Suprapubic skin (tissue), 4 donors: ENCODE results near the gene ARSB. TPM values are rescaled to one million over a fixed set of nuclear protein-coding genes. Genes with fewer than 3 reads are reported as not detected.

Source experiments
- DNase-seq, 2 donors: peaks; one replicate each; pipeline ENCODE4 v3.0.0-alpha.2; 2019; ENCODE audit warnings: low spot score in 2 of 2
- H3K27ac ChIP-seq: fragments of 200-600 bp; sonication (generic); one replicate; pipeline ENCODE4 v1.5.1; 2019
- H3K27me3 ChIP-seq: fragments of 200-600 bp; sonication (generic); one replicate; pipeline ENCODE4 v1.5.1; 2019
- H3K36me3 ChIP-seq: fragments of 200-600 bp; sonication (generic); one replicate; pipeline ENCODE4 v1.5.1; 2019
- H3K4me1 ChIP-seq: fragments of 200-600 bp; sonication (generic); one replicate; pipeline ENCODE4 v1.5.1; 2019
- H3K4me3 ChIP-seq: fragments of 200-600 bp; sonication (generic); one replicate; pipeline ENCODE4 v1.5.1; 2019; ENCODE audit warnings: mild to moderate bottlenecking
- H3K9me3 ChIP-seq: fragments of 200-600 bp; sonication (generic); one replicate; pipeline ENCODE4 v1.5.1; 2019
- EP300 ChIP-seq: sonication (generic); formaldehyde crosslinking; IDR thresholded peaks from one replicate; pipeline ENCODE4 v1.6.1; 2017; ENCODE audit warnings: antibody characterized with exemption
- POLR2A ChIP-seq, 2 donors: fragments of 450-650 bp; IDR thresholded peaks; one replicate each; pipeline ENCODE4 v1.6.1; 2017; ENCODE audit warnings: antibody characterized with exemption in 2 of 2, mild to moderate bottlenecking in 2 of 2, moderate library complexity in 2 of 2
- POLR2AphosphoS5 ChIP-seq, 3 donors: sonication (generic); formaldehyde crosslinking; IDR thresholded peaks; one replicate each; pipeline ENCODE4 v1.6.1; 2017; ENCODE audit warnings: antibody characterized with exemption in 3 of 3
- WGBS: methylation state at CpG from one replicate; pipeline ENCODE4 v1.1.5; 2018; 5-methylcytosine and 5-hydroxymethylcytosine counted together
- total RNA-seq, 4 donors: library from RNA; depleted of rRNA; stranded (reverse); fragments of >200 nt; gene quantifications; one replicate each; pipeline ENCODE4 v1.1.0, GENCODE V29; 2016
- TF ChIP-seq, protein P1 (sequence below), 2 donors: fragments of 200-600 bp in 1 of 2; fragments of 450-650 bp in 1 of 2; sonication (generic) in 1 of 2; IDR thresholded peaks; one replicate each; pipeline ENCODE4 v1.5.1; 2016 to 2019; ENCODE audit warnings: antibody characterized with exemption in 2 of 2, mild to moderate bottlenecking in 1 of 2, moderate library complexity in 1 of 2

The ARSB gene
- total RNA-seq, 4 donors from 2014 or later: 3.1 to 5.1 (median 3.4) TPM

DNA sequence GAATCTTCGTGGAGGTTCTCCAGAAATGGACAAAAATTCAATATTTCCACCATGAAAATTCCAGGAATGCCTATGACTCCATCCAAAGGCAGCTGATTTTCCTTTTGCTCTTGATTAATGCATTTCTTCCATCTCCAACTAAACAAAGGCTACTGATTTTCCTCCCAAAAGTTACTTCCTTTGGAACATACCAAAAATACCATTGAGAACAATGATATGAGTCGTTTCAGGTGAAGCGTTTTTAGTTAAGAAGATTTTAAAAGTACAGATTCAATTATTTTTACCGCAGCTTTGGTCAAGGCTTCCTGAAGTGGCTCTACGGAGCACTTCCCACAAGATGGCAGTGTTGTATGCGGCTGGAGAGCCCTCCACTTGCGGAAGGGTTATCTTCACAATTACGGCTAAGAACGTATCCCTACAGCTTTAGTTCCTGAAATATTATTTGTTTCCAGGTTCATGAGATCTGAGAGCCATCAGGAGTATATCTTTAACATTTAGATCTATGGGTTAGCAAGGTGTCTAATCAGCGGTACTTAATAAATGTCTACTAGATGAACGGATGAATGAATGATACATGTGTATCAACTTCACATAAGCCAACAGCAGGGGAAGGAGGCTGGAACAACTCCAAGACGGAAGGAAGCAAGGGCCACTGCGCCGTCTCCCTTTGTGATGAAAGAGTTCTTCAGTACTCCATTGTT lies 35.9 kb upstream of the ARSB start:
- Histone ChIP-seq H3K36me3 (no peaks in the 10 kb centered on the region), H3K27me3 (no peaks in the 10 kb centered on the region), H3K9me3 (no peaks in the 10 kb centered on the region), H3K27ac (no peak overlapping the region), H3K4me3 (no peak overlapping the region), H3K4me1 (peaks cover 9% of the 10 kb centered on the region)
- TF ChIP-seq POLR2A (IDR thresholded peaks at IDR 0.05): no peak
- TF ChIP-seq, protein P1, sequence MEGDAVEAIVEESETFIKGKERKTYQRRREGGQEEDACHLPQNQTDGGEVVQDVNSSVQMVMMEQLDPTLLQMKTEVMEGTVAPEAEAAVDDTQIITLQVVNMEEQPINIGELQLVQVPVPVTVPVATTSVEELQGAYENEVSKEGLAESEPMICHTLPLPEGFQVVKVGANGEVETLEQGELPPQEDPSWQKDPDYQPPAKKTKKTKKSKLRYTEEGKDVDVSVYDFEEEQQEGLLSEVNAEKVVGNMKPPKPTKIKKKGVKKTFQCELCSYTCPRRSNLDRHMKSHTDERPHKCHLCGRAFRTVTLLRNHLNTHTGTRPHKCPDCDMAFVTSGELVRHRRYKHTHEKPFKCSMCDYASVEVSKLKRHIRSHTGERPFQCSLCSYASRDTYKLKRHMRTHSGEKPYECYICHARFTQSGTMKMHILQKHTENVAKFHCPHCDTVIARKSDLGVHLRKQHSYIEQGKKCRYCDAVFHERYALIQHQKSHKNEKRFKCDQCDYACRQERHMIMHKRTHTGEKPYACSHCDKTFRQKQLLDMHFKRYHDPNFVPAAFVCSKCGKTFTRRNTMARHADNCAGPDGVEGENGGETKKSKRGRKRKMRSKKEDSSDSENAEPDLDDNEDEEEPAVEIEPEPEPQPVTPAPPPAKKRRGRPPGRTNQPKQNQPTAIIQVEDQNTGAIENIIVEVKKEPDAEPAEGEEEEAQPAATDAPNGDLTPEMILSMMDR (IDR thresholded peaks at IDR 0.05): peak; percentile 40 to 68
- 27% methylated on average over 14 of the region's 14 CpGs for WGBS
- no peak for DNase-seq

DNA sequence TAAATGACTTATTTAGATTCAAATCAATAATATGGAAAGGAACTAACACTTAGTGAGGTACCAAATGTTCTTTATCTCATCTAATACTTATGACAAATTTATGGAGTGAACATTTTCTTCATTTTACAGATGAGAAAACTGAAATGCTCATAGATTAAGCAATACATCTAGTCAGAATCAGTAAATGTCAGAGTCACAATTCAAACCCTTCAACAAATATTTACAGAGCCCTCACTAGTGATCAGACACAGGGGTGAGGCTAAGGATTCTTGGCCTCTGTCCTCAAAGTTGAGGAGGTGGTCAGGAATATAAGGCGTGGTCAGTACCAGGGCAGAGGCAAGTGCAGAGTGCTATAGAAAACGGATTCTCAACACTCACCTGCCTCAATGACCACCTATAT lies 29.5 kb upstream of the ARSB start:
- peaks cover 3% of the 10 kb centered on the region for H3K9me3 ChIP-seq
- no peak overlapping the region for H3K4me3 ChIP-seq
- no peak for DNase-seq
- no peak overlapping the region for H3K27ac ChIP-seq
- 81% methylated on average over 2 of the region's 2 CpGs for WGBS
- H3K36me3 ChIP-seq: no peaks in the 10 kb centered on the region
- TF ChIP-seq POLR2AphosphoS5 (IDR thresholded peaks at IDR 0.05): no peak
- TF ChIP-seq POLR2A (IDR thresholded peaks at IDR 0.05): no peak
- TF ChIP-seq, protein P1 (IDR thresholded peaks at IDR 0.05): no peak
- TF ChIP-seq EP300: no peak
- H3K27me3 ChIP-seq: no peaks in the 10 kb centered on the region
- no peaks in the 10 kb centered on the region for H3K4me1 ChIP-seq

DNA sequence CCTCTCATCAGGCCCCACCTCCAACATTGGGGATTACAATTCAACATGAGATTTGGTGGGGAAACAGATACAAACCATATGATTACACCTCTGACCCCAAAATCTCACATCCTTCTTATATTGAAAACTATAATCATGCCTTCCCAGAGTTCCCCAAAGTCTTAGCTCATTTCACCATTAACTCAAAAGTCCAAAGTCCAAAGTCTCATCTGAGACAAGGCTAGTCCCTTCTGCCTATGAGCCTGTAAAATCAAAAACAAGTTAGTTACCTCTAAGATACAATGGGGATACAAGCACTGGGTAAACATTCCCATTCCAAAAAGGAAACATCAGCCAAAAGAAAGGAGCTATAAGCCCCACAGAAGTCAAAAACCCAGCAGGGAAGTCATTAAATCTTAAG lies 26.8 kb upstream of the ARSB start:
- no peak for TF ChIP-seq POLR2AphosphoS5 (IDR thresholded peaks at IDR 0.05)
- DNase-seq: no peak
- Histone ChIP-seq H3K36me3 (no peaks in the 10 kb centered on the region), H3K4me3 (no peak overlapping the region), H3K27ac (no peak overlapping the region), H3K4me1 (no peaks in the 10 kb centered on the region), H3K9me3 (peaks cover 3% of the 10 kb centered on the region), H3K27me3 (no peaks in the 10 kb centered on the region)

DNA sequence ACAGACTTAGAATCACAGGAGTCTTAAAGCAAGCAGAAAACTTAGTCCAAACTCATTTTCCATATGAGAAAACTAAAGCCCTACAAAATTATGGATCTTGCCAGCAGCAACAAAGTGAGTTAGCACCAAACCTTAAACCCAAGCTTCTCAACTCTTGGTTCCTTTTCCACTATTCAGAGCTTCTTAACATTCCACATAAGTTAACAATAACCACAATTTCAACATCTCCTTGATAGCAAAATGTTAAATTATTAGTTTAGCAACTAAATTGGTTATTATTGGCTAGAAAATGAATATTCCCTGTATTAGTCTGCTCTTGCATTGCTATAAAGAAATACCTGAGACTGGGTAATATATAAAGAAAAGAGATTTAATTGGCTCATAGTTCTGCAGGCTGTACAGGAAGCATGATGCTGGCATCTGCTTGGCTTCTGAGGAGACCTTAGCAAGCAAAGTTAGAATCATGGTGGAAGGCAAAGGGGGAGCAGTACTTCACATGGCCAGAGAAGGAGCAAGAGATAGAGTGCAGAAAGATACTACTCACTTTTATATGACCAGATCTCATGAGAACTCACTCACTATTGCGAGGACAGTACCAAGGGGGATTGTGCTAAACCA lies 26.2 kb upstream of the ARSB start:
- Histone ChIP-seq H3K36me3 (no peaks in the 10 kb centered on the region), H3K27me3 (no peaks in the 10 kb centered on the region), H3K4me3 (no peak overlapping the region), H3K27ac (no peak overlapping the region), H3K9me3 (peaks cover 3% of the 10 kb centered on the region), H3K4me1 (no peaks in the 10 kb centered on the region)
- TF ChIP-seq POLR2AphosphoS5 (IDR thresholded peaks at IDR 0.05) (no peak), POLR2A (IDR thresholded peaks at IDR 0.05) (no peak)
- DNase-seq: no peak
- 94% methylated on average over 1 of the region's 1 CpG for WGBS

DNA sequence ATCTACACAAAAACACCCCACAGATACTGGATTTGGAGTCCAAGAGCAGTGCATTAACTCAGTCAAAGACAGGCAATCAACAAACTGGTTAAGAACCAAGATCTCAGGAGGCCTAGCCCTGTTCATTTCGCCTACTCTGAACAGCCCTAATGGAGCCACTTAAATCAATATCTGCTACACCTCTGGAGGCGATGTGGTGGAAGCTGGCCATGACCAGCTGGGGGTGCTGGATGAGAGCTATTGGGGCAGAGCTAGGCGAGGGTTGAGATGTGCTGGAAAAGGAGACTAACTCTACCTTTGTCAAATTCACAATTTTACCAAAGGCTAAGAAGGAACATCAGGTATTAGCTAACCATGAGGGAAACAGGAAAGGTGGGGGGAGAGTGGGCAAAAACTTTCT lies 23.3 kb upstream of the ARSB start:
- Histone ChIP-seq H3K36me3 (no peaks in the 10 kb centered on the region), H3K27me3 (no peaks in the 10 kb centered on the region), H3K27ac (no peak overlapping the region), H3K9me3 (peaks cover under 1% of the 10 kb centered on the region), H3K4me3 (no peak overlapping the region), H3K4me1 (no peaks in the 10 kb centered on the region)
- DNase-seq: no peak
- no peak for TF ChIP-seq POLR2A (IDR thresholded peaks at IDR 0.05)
- no peak for TF ChIP-seq POLR2AphosphoS5 (IDR thresholded peaks at IDR 0.05)
- TF ChIP-seq, protein P1 (IDR thresholded peaks at IDR 0.05): no peak
- TF ChIP-seq EP300: no peak
- WGBS: 65% methylated on average over 3 of the region's 3 CpGs

DNA sequence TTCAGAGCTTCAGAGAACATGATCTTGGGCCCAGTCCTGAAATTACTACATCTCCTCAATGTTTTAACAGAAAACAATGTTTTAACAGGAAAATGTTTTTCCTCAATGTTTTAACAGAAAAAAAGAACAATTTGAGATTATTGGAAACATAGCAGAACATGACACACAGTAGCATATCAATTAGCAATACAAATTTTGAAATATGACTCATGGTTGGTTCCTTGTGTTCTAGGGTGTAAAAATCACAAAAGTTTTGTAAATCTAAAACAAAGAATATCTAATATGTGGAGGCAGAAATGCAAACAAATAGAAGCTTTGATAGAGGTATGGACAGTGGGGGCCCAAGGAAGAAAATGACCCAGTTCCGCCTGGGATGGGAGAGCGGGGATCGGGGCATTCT lies 22.8 kb upstream of the ARSB start:
- Histone ChIP-seq H3K4me3 (no peak overlapping the region), H3K9me3 (no peaks in the 10 kb centered on the region), H3K27me3 (no peaks in the 10 kb centered on the region), H3K4me1 (no peaks in the 10 kb centered on the region), H3K36me3 (no peaks in the 10 kb centered on the region), H3K27ac (no peak overlapping the region)
- 98% methylated on average over 3 of the region's 3 CpGs for WGBS
- DNase-seq: no peak
- TF ChIP-seq POLR2A (IDR thresholded peaks at IDR 0.05) (no peak), POLR2AphosphoS5 (IDR thresholded peaks at IDR 0.05) (no peak), EP300 (no peak)
- TF ChIP-seq, protein P1 (IDR thresholded peaks at IDR 0.05): no peak
